ENCODE measurements around the gene USF2. TPM values are rescaled to one million over a fixed set of nuclear protein-coding genes. Genes with fewer than 3 reads are reported as not detected.

The USF2 gene
- total and polyA plus RNA-seq, 10 donors: 132 to 206 (median 154) TPM

- Histone ChIP-seq H3K36me3 (no peaks in the 10 kb centered on the region), H3K4me3 (no peak overlapping the region), H3K27me3 (replicated peaks in 1 of 7) (peaks cover 0 to 18% (median 0%) of the 10 kb centered on the region in 7 donors), H3K4me1 (peaks cover 7 to 22% (median 17%) of the 10 kb centered on the region in 6 donors), H3K9me3 (no peaks in the 10 kb centered on the region), H3K27ac (no peak overlapping the region)
- WGBS, 5 donors: 58 to 83% (median 67%) methylated on average over 3 of the region's 3 CpGs
- intact Hi-C loops (cut with DNase I; ENCODE audit: low total_unique reads): no loop called here
- TF ChIP-seq POLR2A (IDR thresholded peaks at IDR 0.05): no peak
- no peak for TF ChIP-seq CTCF (IDR thresholded peaks at IDR 0.05 in 8 of 11, conservative IDR thresholded peaks at IDR 0.05 in 3 of 11)
- no peak for TF ChIP-seq POLR2AphosphoS5 (IDR thresholded peaks at IDR 0.05)
- no peak for DNase-seq
These were observed 25.6 kb downstream of the USF2 start for GRCh38 chr19:35294328-35294727.

- intact Hi-C loops (cut with DNase I; ENCODE audit: low total_unique reads): no loop called here
- 36 to 56% (median 44%) methylated on average over 14 to 25 of the region's 25 CpGs for WGBS, 5 donors
- Histone ChIP-seq H3K27ac (peak overlapping the region in 2 of 8 donors; percentile 33 to 41), H3K4me3 (peak overlapping the region in 1 of 8 donors; percentile 27), H3K27me3 (replicated peaks in 1 of 7) (peaks cover 0 to 24% (median 0%) of the 10 kb centered on the region in 7 donors), H3K4me1 (peaks cover 7 to 22% (median 17%) of the 10 kb centered on the region in 6 donors), H3K9me3 (no peaks in the 10 kb centered on the region), H3K36me3 (no peaks in the 10 kb centered on the region)
- TF ChIP-seq POLR2A (IDR thresholded peaks at IDR 0.05) (no peak), POLR2AphosphoS5 (IDR thresholded peaks at IDR 0.05) (no peak), CTCF (IDR thresholded peaks at IDR 0.05 in 8 of 11, conservative IDR thresholded peaks at IDR 0.05 in 3 of 11) (no peak)
- DNase-seq: no peak
These were observed 26.4 kb downstream of the USF2 start for GRCh38 chr19:35294859-35295791.

GRCh38 chr19:35295792-35296462 is 27.2 kb downstream of the USF2 start:
- peak; percentile 40 to 75 (median 66) for TF ChIP-seq POLR2AphosphoS5 (IDR thresholded peaks at IDR 0.05)
- TF ChIP-seq POLR2A (IDR thresholded peaks at IDR 0.05): no peak
- no peak for TF ChIP-seq CTCF (IDR thresholded peaks at IDR 0.05 in 8 of 11, conservative IDR thresholded peaks at IDR 0.05 in 3 of 11)
- 18 to 29% (median 20%) methylated on average over 22 to 24 of the region's 24 CpGs for WGBS, 5 donors
- DNase-seq: peak; percentile 91
- no peaks in the 10 kb centered on the region for H3K36me3 ChIP-seq
- no peaks in the 10 kb centered on the region for H3K9me3 ChIP-seq
- peaks cover 0 to 30% (median 0%) of the 10 kb centered on the region in 7 donors for H3K27me3 ChIP-seq (replicated peaks in 1 of 7)
- peak overlapping the region in 1 of 8 donors; percentile 27 for H3K4me3 ChIP-seq
- peaks cover 7 to 22% (median 17%) of the 10 kb centered on the region in 6 donors for H3K4me1 ChIP-seq
- H3K27ac ChIP-seq: peak overlapping the region in 5 of 8 donors; percentile 4 to 44 (median 38)
- intact Hi-C loops (cut with DNase I; ENCODE audit: low total_unique reads): no loop called here
